HG03460 (cell line): ENCODE data around the gene CDON.

Source experiments
- ATAC-seq: cut with Tn5 transposase; IDR thresholded peaks from one replicate; pipeline ENCODE4 v1.9.1; 2021; ENCODE audit not compliant: unreplicated experiment

The CDON gene

DNA sequence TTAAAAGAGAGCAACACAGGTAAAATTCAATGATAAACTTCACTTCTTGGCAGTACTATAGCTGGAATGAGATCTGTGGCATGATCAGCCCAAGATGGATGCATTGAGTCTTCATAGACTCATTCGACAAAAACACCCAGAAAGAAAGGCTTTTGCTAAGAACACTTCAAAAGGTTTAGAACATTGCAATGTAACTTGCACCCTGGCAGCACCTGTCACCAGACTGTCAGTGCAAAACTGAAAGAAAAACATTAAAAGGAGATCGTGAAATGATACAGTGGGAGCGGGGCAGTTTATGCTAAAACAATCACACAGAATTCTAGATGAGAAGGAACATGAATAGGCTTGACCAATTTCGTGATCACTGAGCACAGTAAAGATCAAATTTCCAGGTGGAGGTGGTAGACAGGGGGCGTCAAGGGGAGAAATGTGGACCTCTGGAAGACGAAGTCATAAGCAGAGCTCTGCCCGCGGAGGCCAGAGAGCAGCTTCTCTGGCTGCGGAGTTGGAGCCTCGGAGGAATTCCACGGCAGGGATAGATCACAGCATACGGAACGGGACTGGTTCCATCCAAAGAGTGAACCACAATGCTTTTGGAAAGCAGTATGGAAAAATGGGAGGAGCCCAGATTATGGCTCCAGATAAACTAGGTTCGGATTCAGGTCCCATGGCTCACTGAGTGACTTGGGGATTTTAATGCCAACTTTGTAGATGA is 104.9 kb downstream of the CDON start:
- ATAC-seq, result no peak

GRCh38 chr11:125956391-125957134 is 106.1 kb downstream of the CDON start:
- ATAC-seq, result no peak

DNA sequence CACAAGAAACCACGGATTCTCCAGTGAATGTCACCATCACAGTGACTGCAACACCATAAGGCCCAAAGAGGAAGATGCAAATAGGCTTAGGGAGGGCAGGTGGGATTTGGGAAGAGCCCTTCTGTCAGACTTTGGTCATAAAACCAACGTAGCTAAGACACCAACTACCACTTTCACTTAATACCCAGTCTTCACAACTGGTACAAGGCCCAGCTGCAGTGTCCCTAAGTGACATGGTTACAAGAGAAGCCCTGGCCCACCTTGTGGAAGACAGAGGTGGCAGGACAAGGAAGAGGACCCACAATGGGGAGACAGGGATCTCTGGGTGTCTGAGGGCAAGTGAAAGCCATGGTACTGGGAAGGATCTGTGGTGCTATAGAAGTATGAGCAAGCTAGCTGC is 106.8 kb downstream of the CDON start:
- ATAC-seq, result no peak

- no peak for ATAC-seq
Observed at GRCh38 chr11:125954945-125955640, 107.6 kb downstream of the CDON start.

DNA sequence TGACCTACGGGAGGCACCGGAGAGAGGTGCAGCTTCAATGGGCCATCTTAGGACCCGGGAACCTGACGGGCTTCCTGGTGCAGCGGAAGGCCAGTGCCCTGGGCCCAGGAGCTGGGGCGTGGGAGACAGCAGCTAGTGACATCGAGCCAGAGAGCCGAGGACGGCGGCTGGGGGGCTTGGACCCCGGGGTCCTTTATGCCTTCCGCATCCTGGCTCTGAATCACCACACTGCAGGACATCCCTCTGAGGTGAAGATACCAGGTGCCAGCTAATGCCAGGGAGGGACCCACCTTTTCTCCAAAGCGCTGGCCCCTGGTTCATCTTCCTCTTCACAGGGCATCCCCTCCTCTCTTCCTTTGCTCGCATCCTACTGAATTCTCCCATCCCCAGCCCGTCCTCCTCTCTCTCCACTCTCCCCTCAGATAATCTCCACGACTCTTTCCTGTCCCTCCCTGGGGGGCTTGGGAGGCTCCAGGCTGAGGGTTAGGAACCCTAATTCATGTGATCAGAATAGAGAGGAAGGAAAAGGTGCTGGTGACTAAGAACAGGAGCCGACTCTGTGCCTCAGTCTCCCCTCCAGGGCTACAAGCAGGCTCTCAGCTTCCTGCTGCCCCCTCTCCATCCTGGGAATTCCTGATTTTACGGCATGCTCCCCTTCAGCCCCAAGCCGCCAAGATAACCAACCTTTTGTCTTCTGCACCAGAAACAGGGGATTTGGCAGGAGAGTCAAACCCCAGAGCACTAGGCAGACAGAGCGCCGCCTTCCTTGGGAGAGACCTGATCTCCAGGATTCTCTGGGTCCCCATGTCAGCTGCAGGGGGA is 108.3 kb downstream of the CDON start:
- no peak for ATAC-seq

DNA sequence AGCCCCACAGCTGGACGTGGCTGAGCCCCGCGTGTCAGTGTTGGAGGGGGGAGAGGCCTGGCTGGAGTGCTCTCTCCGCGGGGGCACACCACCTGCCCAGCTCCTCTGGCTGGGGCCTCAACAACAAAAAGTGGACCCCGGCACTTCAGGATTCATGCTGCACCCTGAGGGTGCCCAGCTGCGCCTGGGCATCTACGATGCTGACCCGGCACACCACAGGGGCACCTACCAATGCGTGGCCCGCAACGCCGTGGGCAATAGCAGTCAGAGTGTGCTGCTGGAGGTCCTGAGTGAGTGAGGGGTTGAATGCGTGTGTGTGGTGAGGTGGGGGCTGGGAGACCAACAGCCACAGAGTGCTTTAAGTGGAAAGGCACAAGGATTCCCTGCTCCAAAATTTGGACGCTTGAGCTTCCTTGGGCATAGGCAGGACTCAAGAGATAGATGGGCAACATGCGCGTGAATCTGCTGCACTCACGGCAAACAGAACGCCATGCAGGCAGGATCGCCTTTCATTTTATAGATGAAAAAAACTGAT is 109.2 kb downstream of the CDON start:
- no peak for ATAC-seq

DNA sequence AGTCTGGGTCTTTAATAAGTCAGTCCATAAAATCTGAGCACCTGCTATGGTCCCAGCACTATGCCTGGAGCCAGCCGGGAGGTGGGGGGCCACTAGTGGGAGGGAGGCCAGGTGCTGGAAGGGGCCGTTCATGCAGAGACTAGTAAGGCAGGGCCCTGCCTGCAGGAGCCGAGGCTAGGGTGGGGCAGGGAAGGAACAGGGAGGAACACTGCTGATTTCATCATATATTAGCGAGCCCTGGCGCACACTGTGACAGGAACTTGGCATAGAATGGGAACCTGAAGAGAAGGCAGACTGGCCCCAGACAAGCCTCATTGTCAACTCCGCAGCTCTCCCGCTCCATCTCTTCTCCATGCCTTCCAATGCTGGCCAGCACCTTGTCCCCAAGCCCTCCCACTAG is 109.7 kb downstream of the CDON start:
- no peak for ATAC-seq

DNA sequence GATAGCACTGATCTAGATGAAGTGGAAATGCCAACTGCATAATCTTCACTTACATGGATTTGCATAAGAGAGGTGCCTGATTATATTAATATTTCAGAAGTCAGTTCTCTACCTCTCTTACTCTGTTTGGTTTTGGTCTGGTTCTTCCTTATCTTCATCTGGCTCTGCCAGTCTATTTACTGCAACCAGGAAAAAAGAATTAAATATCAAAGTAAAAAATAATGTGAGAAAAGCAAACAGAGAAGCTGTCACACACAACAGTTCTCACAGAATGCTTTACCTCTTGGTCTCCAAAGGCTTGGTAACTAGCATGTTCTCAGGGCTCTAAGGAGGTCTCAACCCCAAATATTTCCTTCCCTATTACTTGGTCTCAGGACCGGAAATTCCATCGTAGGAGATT is 110.1 kb downstream of the CDON start:
- ATAC-seq, result no peak

GRCh38 chr11:125951731-125952130 is 110.9 kb downstream of the CDON start:
- no peak for ATAC-seq

DNA sequence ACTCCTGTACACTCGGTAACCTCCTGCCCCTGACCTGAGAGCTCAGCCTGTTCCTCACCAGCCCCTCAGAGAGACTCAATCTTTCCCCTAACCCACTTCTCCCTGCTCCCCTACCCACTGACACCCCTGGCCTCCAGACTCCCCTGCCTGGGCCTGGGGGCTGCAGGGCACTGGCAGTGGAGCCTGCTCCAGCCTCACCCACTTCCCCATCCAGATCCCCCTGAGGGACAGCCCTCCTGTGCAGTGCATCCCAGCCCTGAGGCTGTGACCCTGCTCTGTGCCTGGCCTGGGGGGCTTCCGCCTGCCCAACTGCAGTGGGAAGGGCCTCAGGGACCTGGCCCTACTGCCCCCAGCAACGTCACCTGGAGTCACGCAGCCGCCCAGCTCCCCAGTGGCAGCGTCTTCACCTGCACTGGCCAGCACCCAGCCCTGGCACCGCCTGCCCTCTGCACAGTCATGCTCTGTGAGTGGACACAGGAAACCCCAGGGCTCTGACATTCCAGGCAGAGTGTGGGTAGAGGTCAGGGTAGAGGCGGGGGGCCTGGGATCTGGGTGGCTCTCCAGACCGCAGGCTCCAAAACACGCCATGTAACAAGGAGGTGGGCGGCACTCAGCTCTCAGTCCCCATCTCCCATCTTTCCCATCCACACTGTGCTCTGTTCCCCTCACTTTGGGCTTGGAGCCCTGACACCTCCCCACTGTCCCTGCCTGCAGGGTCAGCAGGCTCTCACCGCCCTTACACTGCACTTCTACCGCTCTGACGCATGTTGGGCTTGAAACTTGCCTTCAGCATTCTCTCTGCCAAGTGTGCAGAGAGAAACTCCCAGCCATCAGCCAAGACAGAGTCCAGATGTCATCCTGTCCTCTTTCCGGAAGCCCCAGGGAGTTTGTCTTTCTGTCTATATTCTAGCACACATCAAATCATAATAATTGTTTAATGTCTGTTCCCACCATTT is 111.7 kb downstream of the CDON start:
- ATAC-seq, result no peak

DNA sequence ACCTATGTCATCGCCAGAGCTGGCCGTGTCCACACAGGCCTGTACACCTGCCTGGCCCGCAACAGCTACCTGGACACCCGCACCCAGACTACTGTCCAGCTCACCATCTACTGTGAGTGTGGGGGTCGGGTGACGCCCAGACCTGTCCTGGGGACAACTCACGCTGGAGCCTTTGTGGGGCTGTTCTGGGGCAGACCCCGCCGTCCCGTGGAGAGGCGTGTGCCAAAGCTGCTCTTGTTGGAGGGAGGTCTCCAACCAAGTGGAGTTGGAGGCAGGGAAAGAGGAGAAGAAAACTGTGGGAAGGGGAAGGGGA is 112.5 kb downstream of the CDON start:
- no peak for ATAC-seq

GRCh38 chr11:125949271-125950177 is 113.1 kb downstream of the CDON start:
- ATAC-seq, result no peak

DNA sequence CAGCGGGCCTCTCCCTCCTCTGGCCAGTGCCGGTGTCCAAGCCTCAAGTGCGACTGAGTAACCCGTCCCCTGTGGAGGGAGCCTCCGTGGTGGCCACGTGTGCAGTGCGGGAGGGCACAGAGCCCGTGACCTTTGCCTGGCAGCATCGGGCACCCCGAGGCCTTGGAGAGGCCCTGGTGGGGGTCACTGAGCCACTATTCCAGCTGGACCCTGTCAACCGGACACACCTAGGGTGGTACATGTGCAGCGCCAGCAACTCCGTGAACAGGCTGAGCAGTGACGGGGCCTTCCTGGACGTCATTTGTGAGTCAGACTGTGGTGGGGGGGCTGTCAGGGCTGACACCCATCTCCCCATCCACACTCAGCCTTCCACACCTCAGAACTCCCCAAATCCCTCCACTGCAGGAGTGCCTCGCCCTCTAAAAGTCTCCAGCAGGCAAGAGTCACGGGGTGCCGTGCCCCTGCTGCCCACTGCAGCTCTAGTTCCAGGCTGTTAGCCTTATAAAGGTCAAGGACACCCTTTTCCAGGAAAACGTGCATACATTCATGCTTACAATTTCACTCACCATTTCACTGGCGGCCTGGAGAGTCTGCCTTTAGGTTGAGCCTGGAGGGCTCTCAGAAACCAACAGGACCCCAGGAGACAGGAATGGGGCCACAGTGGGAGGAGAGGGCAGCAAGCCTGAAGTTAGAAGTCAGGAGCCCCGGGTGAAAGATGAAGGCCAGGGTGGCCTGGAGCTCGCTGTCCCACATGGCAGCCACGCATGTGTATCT is 114.2 kb downstream of the CDON start:
- ATAC-seq, result no peak

- ATAC-seq, result no peak
Observed at GRCh38 chr11:125947419-125948277, 115.0 kb downstream of the CDON start.

- no peak for ATAC-seq
Observed at GRCh38 chr11:125946712-125947418, 115.8 kb downstream of the CDON start.

DNA sequence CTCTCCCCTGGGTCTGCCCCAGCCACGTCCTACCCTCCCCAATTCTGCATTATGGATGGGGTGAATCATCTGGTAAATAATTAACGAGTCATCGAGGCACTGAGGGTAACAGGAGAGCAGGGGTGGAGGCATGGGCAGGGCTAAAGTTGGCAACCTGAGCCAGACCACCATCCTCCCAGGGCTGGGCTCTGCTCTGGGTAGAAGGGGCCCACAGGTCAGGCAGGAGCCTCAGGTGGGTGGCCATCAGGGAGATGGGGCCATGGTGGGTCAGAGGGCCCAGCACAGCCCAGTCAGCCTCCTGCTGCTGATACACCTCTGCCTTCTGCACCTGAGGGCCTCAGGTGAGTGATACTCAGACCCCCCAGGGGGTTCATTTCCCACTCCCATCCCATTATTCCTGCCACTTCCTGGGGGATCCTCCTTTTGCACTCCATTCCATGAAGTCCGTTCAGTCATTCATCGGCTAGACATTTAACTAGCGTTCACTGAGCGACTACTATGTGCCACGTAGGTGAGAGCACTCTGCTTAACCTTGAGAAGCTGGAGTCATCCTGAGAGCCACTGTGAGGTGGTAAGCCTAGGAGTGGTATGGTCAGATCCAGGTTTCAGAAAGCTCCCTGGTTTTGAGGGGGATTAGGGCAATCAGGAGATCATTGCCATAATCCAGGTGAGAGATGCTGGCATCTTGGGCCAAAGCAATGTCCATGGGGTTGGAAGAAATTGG is 116.7 kb downstream of the CDON start, which contains the start of gene VSIG10L2:
Gene VSIG10L2 (plus strand): TSS at position 248 of the 724 bp plus-strand sequence. CDS start 12 bp downstream, at position 260.
- no peak for ATAC-seq
